Spleen (tissue), 7 donors: ENCODE measurements around the gene FASN.

ENCODE experiments used
- POLR2AphosphoS5 ChIP-seq, 3 donors: sonication (generic); formaldehyde crosslinking; IDR thresholded peaks; one replicate each; pipeline ENCODE4 v1.5.1; 2017; ENCODE audit warnings: antibody characterized with exemption in 3 of 3
- TF ChIP-seq, protein P1 (sequence below), 11 experiments: fragments of 200-600 bp in 7 of 11; fragments of 450-650 bp in 4 of 11; sonication (generic) in 4 of 11; IDR thresholded peaks in 8 of 11; conservative IDR thresholded peaks in 3 of 11; 1 replicate in 7 of 11; 2 replicates in 4 of 11; pipeline versions ENCODE4 v1.4.0 to v1.8.0; 2016 to 2021; ENCODE audit warnings: antibody characterized with exemption in 11 of 11, inconsistent platforms in 4 of 11, mild to moderate bottlenecking in 1 of 11
- donor health status: DM: no; HTN: no; CAD: no; lungs with moderate emphysema.
- donor health status: DM: no; HTN: no; CAD: no.
- donor health status: DM: no; HTN: no; CAD: no.

DNA sequence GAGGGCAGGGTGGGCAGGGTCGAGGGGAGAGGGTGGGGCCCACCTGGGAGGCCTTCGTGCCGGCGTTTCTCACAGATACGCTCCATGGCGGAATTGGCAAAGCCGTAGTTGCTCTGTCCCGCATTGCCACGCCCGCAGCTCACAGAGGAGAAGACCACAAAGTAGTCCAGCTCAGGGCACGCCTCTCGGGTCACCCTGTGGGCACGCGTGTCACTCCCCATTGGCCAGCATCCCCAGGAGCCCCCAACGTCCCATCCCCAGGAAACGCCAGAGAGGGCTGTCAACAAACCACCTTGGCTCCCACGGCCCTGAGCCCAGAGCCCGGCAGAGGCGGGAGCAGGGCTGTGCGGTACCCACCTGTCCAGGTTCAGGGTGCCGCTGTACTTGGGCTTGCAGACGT is 16.1 kb downstream of the FASN start:
- TF ChIP-seq, protein P1, sequence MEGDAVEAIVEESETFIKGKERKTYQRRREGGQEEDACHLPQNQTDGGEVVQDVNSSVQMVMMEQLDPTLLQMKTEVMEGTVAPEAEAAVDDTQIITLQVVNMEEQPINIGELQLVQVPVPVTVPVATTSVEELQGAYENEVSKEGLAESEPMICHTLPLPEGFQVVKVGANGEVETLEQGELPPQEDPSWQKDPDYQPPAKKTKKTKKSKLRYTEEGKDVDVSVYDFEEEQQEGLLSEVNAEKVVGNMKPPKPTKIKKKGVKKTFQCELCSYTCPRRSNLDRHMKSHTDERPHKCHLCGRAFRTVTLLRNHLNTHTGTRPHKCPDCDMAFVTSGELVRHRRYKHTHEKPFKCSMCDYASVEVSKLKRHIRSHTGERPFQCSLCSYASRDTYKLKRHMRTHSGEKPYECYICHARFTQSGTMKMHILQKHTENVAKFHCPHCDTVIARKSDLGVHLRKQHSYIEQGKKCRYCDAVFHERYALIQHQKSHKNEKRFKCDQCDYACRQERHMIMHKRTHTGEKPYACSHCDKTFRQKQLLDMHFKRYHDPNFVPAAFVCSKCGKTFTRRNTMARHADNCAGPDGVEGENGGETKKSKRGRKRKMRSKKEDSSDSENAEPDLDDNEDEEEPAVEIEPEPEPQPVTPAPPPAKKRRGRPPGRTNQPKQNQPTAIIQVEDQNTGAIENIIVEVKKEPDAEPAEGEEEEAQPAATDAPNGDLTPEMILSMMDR (IDR thresholded peaks at IDR 0.05 in 8 of 11, conservative IDR thresholded peaks at IDR 0.05 in 3 of 11): no peak
- no peak for TF ChIP-seq POLR2AphosphoS5 (IDR thresholded peaks at IDR 0.05)
